GM13976 (cell line): ENCODE results near the gene PRR30.

Experiments used
- DNase-seq: peaks from one replicate; pipeline ENCODE4 v3.0.0; 2012; ENCODE audit warnings: low spot score
- CTCF ChIP-seq: IDR thresholded peaks from 2 replicates; pipeline ENCODE4 v1.5.1; 2012; ENCODE audit warnings: borderline replicate concordance, mild to moderate bottlenecking; ENCODE audit not compliant: insufficient read depth; ENCODE audit errors: extremely low read depth, missing control alignments, control extremely low read depth
- in situ Hi-C: fragments of 300-500 bp; cut with MboI; formaldehyde crosslinking; loops from one replicate; pipeline ENCODE4 v1.12.0; 2022; ENCODE audit warnings: low sequenced_read_pairs, mixed read lengths, inconsistent platforms; ENCODE audit not compliant: unreplicated experiment

The PRR30 gene

GRCh38 chr2:27148801-27149439 lies 9.7 kb upstream of the PRR30 start, which contains the start of gene TCF23:
TSS of gene TCF23 (plus strand) at chr2:27149004. CDS start at chr2:27149134, 130 bp downstream.
- in situ Hi-C loops: no loop called here
- no peak for TF ChIP-seq CTCF
- DNase-seq: no peak

DNA sequence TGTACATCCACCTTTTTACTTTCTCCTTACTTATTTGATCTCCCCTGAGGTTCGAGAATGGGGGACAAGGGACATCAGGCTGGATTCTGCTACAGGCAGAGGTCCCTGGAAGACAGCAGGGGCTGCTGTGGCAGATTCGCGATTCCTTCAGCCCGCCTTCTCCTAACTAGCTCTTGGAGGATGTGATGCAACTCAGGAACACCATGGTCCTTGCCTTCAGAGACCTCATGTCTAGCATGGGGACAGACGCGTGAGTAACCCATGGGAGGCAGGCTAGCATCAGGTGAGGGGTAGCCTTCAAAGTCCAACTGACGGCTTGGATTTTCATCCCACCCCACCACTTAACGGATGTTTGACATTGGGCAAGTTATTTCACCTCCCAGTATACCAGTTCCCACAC lies 8.7 kb upstream of the PRR30 start:
- TF ChIP-seq CTCF: no peak
- in situ Hi-C loops: no loop called here
- no peak for DNase-seq

DNA sequence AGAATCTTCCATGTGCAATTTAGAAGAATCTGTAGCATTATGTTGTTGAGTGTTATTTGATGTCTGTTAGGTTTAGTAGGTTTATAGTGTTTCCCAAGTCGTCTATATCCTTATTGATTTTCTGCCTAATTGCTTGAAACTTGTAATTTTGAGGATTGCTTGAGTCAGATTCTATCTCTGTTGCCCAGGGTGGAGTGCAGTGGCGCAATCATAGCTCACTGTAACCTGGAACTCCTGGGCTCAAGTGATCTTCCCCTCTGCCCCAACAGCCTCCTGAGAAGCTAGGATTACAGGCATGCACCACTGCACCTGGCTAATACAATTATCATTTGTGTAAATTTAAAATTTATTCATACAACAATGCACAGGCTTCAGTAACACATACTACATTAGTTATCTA lies 6.5 kb upstream of the PRR30 start:
- DNase-seq: no peak
- no peak for TF ChIP-seq CTCF
- in situ Hi-C loops: no loop called here

GRCh38 chr2:27143285-27143684 lies 4.1 kb upstream of the PRR30 start:
- in situ Hi-C loops: no loop called here
- DNase-seq: no peak
- no peak for TF ChIP-seq CTCF

- no peak for TF ChIP-seq CTCF
- no peak for DNase-seq
- in situ Hi-C loops: no loop called here
Measured at GRCh38 chr2:27138111-27138510, 1.1 kb downstream of the PRR30 start.

DNA sequence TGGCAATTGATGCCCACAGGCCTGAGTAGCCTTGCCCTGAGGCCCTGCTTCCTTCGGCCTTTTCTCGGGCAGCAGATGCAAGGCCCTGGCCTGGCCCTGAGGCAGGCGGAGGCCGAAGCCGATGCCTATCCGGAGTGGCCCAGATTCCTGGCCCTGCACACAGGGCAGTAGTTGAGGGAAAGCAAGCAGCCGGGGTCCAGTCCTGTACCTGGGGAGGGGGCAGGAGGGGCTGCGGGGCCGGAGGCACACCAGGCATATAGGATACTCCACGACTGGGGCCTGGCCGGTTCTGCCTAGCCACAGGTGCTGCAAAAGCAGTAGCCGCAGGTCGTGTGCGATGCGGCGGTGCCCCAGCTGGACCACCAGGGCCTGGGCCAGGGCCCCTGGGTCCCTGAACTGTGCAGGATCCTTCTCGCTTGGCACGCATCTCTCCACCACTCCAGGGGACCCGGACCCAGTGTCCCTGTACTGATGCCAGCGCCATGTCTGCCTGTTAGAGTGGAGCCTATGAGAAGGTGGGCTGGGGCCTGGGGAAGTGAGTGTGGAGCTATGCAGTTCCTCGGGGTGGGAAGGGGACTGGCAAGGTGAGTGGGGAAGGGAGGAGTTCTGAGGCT lies 1.8 kb downstream of the PRR30 start:
- in situ Hi-C loops: no loop called here
- TF ChIP-seq CTCF: no peak
- DNase-seq: no peak
